GM18861 (cell line): ENCODE data around the gene A4GALT.
"Not testable (repeated sequence)": the region's sequence is repeated elsewhere in the genome, so short reads cannot be mapped to it uniquely, and the experiment has no call there.

Experiments
- ATAC-seq: cut with Tn5 transposase; IDR thresholded peaks from one replicate; pipeline ENCODE4 v1.9.1; 2021; ENCODE audit not compliant: unreplicated experiment

Gene A4GALT

DNA sequence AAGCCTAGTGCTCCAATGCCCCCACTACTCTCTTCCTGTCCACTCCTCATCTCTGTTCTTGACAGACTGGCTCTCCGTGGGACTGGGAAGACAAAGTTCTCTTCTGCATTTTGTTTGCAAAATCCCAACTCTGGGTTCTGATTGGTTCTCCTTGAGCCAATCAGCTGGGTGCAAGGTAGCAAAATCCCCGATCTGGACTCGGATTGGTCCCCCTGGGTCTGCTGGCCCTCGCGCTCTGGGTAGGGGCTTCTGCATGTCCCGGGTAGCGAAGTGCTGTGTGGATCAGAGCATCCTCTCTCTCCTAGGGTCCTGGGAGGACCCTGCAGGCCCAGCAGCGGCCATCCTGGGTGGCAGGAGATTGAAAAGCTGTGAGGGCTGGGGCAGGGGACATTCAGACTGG is 22.3 kb upstream of the A4GALT start:
- no peak for ATAC-seq

DNA sequence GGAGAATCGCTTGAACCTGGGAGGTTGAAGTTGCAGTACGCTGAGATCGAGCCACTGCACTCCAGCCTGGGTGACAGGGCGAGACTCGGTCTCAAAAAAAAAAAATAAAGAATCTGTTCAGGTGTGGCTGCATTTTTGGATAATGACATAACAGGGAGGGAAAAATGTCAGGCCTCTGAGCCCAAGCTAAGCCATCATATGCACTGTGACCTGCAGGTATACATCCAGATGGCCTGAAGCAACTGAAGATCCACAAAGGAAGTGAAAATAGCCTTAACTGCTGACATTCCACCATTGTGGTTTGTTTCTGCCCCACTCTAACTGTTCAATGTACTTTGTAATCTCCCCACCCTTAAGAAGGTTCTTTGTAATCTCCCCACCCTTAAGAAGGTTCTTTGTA is 19.6 kb upstream of the A4GALT start:
- ATAC-seq, result not testable (repeated sequence)

- ATAC-seq, result no peak
Observed at GRCh38 chr22:42734406-42734805, 13.7 kb upstream of the A4GALT start.

GRCh38 chr22:42733394-42733793 is 12.7 kb upstream of the A4GALT start:
- not testable (repeated sequence) for ATAC-seq

- no peak for ATAC-seq
Observed at GRCh38 chr22:42732081-42732480, 11.4 kb upstream of the A4GALT start.

- ATAC-seq, result no peak
Observed at GRCh38 chr22:42726811-42727210, 6.1 kb upstream of the A4GALT start.

- no peak for ATAC-seq
Observed at GRCh38 chr22:42725606-42726355, 5.1 kb upstream of the A4GALT start.

DNA sequence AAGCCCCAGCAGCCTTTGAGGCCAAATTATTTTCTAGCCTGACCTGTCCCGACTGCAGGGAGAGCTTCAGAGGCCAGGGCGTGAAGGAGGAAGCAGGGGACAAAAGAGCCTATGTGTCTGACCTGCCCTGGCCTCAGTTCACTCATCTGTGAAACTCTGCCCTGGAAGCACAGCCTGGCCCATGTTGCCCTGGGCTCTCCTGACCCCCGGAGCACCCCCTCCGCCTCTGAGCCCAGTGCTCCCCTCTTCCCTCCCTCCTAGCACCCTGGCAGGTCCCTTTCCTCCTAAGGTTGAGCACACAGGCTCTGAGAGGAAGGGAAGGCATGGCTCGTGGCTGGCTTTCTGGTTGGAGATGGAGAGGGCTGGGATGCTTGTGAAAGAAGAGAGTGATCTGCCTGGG is 3.4 kb upstream of the A4GALT start:
- no peak for ATAC-seq

DNA sequence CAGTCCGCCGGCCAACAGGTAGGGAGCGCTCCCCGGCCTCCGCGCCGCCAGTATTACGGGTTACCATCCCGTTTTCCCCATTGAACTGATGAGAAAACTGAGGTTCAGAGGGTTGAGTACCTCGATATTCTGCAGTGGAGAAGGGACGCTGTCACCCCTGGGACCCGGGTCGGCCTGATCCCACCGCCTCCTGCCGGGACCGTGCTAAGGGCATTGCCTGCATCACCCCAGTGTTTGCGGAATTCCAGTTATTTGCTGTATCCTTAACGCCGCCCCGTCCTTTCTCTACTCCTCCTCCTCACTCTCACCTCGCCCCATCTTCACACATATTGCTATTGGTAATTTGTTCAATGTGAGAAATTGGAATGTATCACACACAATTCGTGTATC is 370 bp upstream of the A4GALT start:
- no peak for ATAC-seq

DNA sequence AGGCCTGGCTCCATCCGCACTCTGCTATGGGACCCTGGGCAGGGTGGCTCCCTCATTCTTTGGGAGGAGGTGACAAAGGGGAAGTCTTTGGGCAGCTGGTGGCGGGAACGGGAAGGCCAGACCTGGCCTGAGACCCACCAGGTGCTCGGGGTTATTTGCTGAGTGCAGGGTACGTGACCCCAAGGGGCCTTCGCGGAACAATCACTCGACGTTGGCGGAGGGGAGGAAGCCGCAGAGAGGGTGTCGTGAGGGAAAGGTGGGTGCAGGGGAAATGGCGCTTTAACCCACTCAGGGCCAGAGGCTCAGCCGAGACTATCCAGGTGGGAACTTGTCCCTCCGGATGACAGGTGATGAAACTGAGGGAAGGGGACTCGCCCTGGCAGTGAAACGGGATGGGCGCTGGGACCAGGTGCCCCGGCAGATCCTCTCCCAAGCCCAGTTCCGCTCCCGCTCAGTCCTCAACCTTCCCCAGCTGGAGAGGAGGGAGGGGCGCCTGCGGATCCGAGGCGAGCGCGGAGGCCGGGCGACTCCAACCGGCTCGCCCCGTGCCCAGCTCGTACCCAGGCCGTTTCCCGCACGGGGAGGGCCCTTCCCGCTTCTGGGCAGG is 911 bp downstream of the A4GALT start:
- no peak for ATAC-seq

GRCh38 chr22:42719133-42719532 is 1.5 kb downstream of the A4GALT start:
- no peak for ATAC-seq

DNA sequence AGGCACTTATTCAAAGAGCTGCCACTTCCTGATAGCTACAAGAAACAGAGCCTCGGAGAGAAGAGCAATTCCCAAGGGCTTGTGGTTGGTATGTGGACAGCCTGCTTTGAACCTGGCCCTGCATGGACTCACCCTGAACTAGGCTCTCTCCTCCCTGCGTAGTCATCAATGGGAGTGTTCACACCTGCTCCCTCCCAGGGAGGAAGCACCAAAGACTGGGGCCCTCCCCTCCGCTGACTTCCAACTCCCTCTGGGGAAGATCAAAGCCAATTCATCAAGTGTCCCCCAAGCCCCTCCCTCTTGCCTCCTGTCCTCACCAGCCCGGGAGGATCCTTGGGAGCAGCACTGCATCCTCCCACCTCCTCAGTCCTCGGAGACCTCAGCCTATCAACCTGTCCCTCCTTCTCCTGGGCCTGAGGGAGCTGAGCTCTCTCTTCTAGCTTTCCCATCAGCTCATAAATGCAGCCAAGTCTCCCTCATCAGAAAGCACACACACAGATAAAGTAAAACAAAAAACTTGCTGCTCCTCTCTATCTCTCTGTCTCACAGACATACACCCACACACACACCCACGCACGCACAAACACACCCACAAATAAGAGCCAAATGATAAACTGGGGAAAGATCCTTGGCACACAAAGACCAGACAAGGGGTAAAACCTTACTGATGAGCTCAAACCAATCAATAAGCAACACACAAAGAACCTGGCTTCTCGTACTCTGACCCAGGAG is 3.3 kb downstream of the A4GALT start:
- ATAC-seq, result no peak

GRCh38 chr22:42716649-42717127 is 4.0 kb downstream of the A4GALT start:
- peak; percentile 31 for ATAC-seq

DNA sequence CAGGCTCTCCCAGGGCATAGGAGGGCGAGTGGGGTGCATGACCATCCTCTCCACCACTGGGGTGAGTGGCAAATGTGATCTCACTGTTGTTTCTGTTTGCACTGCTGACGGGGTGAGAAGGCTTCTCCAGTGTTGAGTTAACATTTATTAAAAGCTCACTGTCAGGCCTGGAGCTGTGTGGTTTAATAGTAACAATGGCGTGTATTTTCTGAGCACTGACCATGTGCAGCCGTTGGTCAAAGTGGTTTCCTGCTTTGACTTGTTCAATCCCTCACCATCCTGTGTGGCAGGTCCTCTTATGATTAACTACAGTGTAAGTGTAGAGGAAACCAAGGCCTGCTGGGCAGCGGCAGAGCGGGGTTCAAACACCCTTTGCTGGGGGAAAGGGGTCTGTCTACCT is 4.4 kb downstream of the A4GALT start:
- ATAC-seq, result peak; percentile 37

DNA sequence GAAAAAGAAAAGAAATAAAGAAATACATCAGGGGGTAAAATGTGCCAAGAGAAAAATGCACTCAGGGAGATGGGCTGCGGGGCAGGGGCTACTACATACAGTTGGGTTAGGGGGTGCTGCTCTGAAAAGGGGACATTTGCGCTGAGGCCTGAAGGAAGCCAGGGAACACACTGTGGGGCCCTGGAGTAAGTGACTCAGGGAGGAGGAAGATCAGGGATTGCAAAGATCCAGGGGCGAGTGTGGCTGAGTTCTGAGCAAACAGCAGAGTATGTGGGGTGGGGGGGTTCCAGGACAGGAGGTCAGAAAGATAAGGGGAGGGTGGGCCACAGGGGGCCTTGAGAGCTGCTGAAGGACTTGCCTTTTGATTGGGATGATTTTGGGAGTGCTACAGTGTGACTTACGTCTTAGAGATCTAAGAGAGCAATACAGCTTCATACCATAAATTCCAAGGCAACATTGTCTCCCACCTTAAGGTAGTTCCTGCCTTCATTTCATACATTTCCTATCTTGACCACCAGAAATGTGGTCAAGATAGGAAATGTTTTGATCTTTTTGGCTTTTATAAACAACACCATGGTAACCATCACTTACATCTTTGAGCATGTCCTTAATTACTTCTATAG is 5.8 kb downstream of the A4GALT start:
- ATAC-seq, result no peak

DNA sequence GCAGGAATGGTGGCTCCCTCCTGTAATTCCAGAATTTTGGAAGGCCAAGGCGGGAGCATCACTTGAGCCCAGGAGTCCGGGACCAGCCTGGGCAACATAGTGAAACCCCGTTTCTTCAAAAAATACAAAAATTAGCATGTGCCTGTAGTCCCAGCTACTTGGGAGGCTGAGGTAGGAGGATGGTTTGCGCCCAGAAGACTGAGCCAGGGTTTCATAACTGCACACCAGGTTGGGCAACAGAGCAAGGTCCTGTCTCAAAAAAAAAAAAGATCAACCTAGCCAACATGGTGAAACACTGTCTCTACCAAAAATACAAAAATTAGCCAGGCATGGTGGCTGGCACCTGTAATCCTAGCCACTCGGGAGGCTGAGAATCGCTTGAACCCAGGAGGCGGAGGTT is 6.4 kb downstream of the A4GALT start:
- ATAC-seq, result no peak

- no peak for ATAC-seq
Observed at GRCh38 chr22:42711895-42712837, 8.5 kb downstream of the A4GALT start.

GRCh38 chr22:42711281-42711731 is 9.4 kb downstream of the A4GALT start:
- ATAC-seq, result no peak

GRCh38 chr22:42708417-42708816 is 12.3 kb downstream of the A4GALT start:
- no peak for ATAC-seq

DNA sequence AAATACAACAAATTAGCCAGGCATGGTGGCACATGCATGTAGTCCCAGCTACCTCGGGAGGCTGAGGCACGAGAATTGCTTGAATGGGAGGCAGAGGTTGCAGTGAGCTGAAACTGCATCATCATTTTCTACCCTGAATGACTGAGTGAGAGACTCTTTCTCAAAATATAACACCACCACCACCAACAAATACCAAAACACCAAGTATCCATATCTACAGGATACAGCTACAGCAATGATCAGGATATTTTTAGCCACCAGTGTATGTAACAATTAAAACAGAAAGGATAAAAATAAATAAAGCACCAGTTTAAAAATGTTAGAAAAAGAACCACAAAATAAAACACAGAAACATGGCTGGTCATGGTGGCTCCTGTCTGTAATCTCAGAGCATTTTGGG is 13.2 kb downstream of the A4GALT start:
- no peak for ATAC-seq
